ENCODE measurements around the gene EMILIN1.

The EMILIN1 gene

GRCh38 chr2:27128668-27129571, 50.5 kb downstream of the EMILIN1 start:
- no peak for TF ChIP-seq EZH2phosphoT487 (IDR thresholded peaks at IDR 0.05; ENCODE audit: borderline replicate concordance)
- no peak for TF ChIP-seq CTCF (conservative IDR thresholded peaks at IDR 0.05; ENCODE audit: low read length)
- Histone ChIP-seq H3F3A (ENCODE audit: low read depth) (no peaks in the 10 kb centered on the region), H3K4me1 (ENCODE audit: insufficient read depth, low read length, poor library complexity, severe bottlenecking) (peaks cover 20% of the 10 kb centered on the region), H2AFZ (ENCODE audit: low read length) (no peak overlapping the region), H3K9me2 (replicated peaks; ENCODE audit: low read depth, low read length) (no peaks in the 10 kb centered on the region), H3K9me3 (ENCODE audit: insufficient read depth, low read depth, low read length) (no peaks in the 10 kb centered on the region), H3K4me2 (ENCODE audit: low read depth, low read length, poor library complexity, severe bottlenecking) (no peak overlapping the region), H3K27me3 (ENCODE audit: insufficient read depth, low read length, poor library complexity, severe bottlenecking) (no peaks in the 10 kb centered on the region), H3K79me2 (ENCODE audit: insufficient read depth, low read length) (peaks cover 26% of the 10 kb centered on the region), H3K36me3 (ENCODE audit: insufficient read depth, low read length) (peaks cover 10% of the 10 kb centered on the region; the same call in 1 of the 2 replicates), H4K20me1 (ENCODE audit: insufficient read depth, low read length, poor library complexity, severe bottlenecking) (peaks cover 10% of the 10 kb centered on the region), H3K4me3 (ENCODE audit: low read length, poor library complexity, severe bottlenecking) (no peak overlapping the region), H3K9ac (ENCODE audit: low read depth, low read length, poor library complexity, severe bottlenecking) (no peak overlapping the region)

- Histone ChIP-seq H3K79me2 (ENCODE audit: insufficient read depth, low read length) (peaks cover 30% of the 10 kb centered on the region), H3K9me2 (replicated peaks; ENCODE audit: low read depth, low read length) (no peaks in the 10 kb centered on the region), H3K4me2 (ENCODE audit: low read depth, low read length, poor library complexity, severe bottlenecking) (no peak overlapping the region), H3K4me3 (ENCODE audit: low read length, poor library complexity, severe bottlenecking) (no peak overlapping the region), H3K4me1 (ENCODE audit: insufficient read depth, low read length, poor library complexity, severe bottlenecking) (peaks cover 22% of the 10 kb centered on the region), H3K36me3 (ENCODE audit: insufficient read depth, low read length) (peaks cover 10% of the 10 kb centered on the region; the same call in 1 of the 2 replicates), H3F3A (ENCODE audit: low read depth) (no peaks in the 10 kb centered on the region), H3K9ac (ENCODE audit: low read depth, low read length, poor library complexity, severe bottlenecking) (no peak overlapping the region), H3K27me3 (ENCODE audit: insufficient read depth, low read length, poor library complexity, severe bottlenecking) (no peaks in the 10 kb centered on the region), H4K20me1 (ENCODE audit: insufficient read depth, low read length, poor library complexity, severe bottlenecking) (peaks cover 10% of the 10 kb centered on the region), H2AFZ (ENCODE audit: low read length) (no peak overlapping the region), H3K9me3 (ENCODE audit: insufficient read depth, low read depth, low read length) (no peaks in the 10 kb centered on the region)
- TF ChIP-seq EZH2phosphoT487 (IDR thresholded peaks at IDR 0.05; ENCODE audit: borderline replicate concordance), result no peak
- TF ChIP-seq CTCF (conservative IDR thresholded peaks at IDR 0.05; ENCODE audit: low read length), result no peak
These were observed 52.0 kb downstream of the EMILIN1 start for GRCh38 chr2:27130396-27130795.

GRCh38 chr2:27131429-27131828, 53.0 kb downstream of the EMILIN1 start:
- Histone ChIP-seq H3K27me3 (ENCODE audit: insufficient read depth, low read length, poor library complexity, severe bottlenecking) (no peaks in the 10 kb centered on the region), H3K9ac (ENCODE audit: low read depth, low read length, poor library complexity, severe bottlenecking) (no peak overlapping the region), H3K4me1 (ENCODE audit: insufficient read depth, low read length, poor library complexity, severe bottlenecking) (peaks cover 22% of the 10 kb centered on the region), H2AFZ (ENCODE audit: low read length) (no peak overlapping the region), H3K4me2 (ENCODE audit: low read depth, low read length, poor library complexity, severe bottlenecking) (no peak overlapping the region), H3K79me2 (ENCODE audit: insufficient read depth, low read length) (peaks cover 30% of the 10 kb centered on the region), H3K9me2 (replicated peaks; ENCODE audit: low read depth, low read length) (no peaks in the 10 kb centered on the region), H3K36me3 (ENCODE audit: insufficient read depth, low read length) (peaks cover 10% of the 10 kb centered on the region; the same call in 1 of the 2 replicates), H3K4me3 (ENCODE audit: low read length, poor library complexity, severe bottlenecking) (no peak overlapping the region), H4K20me1 (ENCODE audit: insufficient read depth, low read length, poor library complexity, severe bottlenecking) (peaks cover 10% of the 10 kb centered on the region), H3F3A (ENCODE audit: low read depth) (no peaks in the 10 kb centered on the region), H3K9me3 (ENCODE audit: insufficient read depth, low read depth, low read length) (no peaks in the 10 kb centered on the region)
- TF ChIP-seq CTCF (conservative IDR thresholded peaks at IDR 0.05; ENCODE audit: low read length) (no peak), EZH2phosphoT487 (IDR thresholded peaks at IDR 0.05; ENCODE audit: borderline replicate concordance) (no peak)
